ENCODE results near the gene RSAD2.

- no peak for TF ChIP-seq CTCF (conservative IDR thresholded peaks at IDR 0.05 in 1 of 2, IDR thresholded peaks at IDR 0.05 in 1 of 2; ENCODE audit: low read depth in 1 of 2, low read length in 2 of 2)
- TF ChIP-seq EZH2 (IDR thresholded peaks at IDR 0.05; ENCODE audit: low read length, missing control alignments): no peak
Observed at GRCh38 chr2:6928452-6928851, 50.9 kb downstream of the RSAD2 start.
